Heart left ventricle (tissue), 16 donors: ENCODE data around the gene SLIT1. TPM values are rescaled to one million over a fixed set of nuclear protein-coding genes. Genes with fewer than 3 reads are reported as not detected.

ENCODE experiments used
- ATAC-seq, 4 donors: fragments of 200-7000 bp; cut with Tn5 transposase; one replicate each; pipeline ENCODE4 v1.9.1; 2020 to 2022; ENCODE audit warnings: moderate library complexity in 4 of 4, mild to moderate bottlenecking in 3 of 4, moderate number of reproducible peaks in 1 of 4
- DNase-seq, 5 donors: peaks; one replicate each; pipeline ENCODE4 v3.0.0-alpha.2; 2020
- H3K27ac ChIP-seq, 12 donors: fragments of 200-600 bp; sonication (generic) in 4 of 12; one replicate each; pipeline versions ENCODE4 v1.5.0 to v1.8.0; 2016 to 2022; ENCODE audit warnings: mild to moderate bottlenecking in 2 of 12
- H3K27me3 ChIP-seq, 9 donors: fragments of 200-600 bp; sonication (generic) in 2 of 9; one replicate each; pipeline versions ENCODE4 v1.5.1 to v1.8.0; 2016 to 2022; ENCODE audit warnings: mild to moderate bottlenecking in 3 of 9
- H3K36me3 ChIP-seq, 9 donors: fragments of 200-600 bp; sonication (generic) in 2 of 9; one replicate each; pipeline versions ENCODE4 v1.5.0 to v1.8.0; 2018 to 2022; ENCODE audit warnings: mild to moderate bottlenecking in 2 of 9
- H3K4me1 ChIP-seq, 12 donors: fragments of 200-600 bp; sonication (generic) in 4 of 12; one replicate each; pipeline versions ENCODE4 v1.5.0 to v1.8.0; 2016 to 2022; ENCODE audit warnings: mild to moderate bottlenecking in 3 of 12
- H3K4me3 ChIP-seq, 12 donors: fragments of 200-600 bp; sonication (generic) in 4 of 12; one replicate each; pipeline versions ENCODE4 v1.5.0 to v1.8.0; 2017 to 2022; ENCODE audit warnings: mild to moderate bottlenecking in 9 of 12, moderate library complexity in 4 of 12
- H3K9me3 ChIP-seq, 12 donors: fragments of 200-600 bp; sonication (generic) in 4 of 12; one replicate each; pipeline versions ENCODE4 v1.5.0 to v1.8.0; 2016 to 2022; ENCODE audit warnings: mild to moderate bottlenecking in 1 of 12
- POLR2A ChIP-seq, 2 donors: fragments of 450-650 bp; IDR thresholded peaks; one replicate each; pipeline ENCODE4 v1.6.1; 2017; ENCODE audit warnings: antibody characterized with exemption in 2 of 2, mild to moderate bottlenecking in 2 of 2, moderate library complexity in 2 of 2
- WGBS, 4 donors: extraction: QIAGEN DNeasy Blood & Tissue Kit in 2 of 4; methylation state at CpG; one replicate each; pipeline versions ENCODE4 v1.1.5 to v1.1.7; 2013 to 2018; 5-methylcytosine and 5-hydroxymethylcytosine counted together
- intact Hi-C, 10 donors: fragments of 100-400 bp; cut with DNase I; formaldehyde crosslinking; loops; one replicate each; pipeline versions ENCODE4 v1.11.1 to v1.14.2; 2022
- polyA plus RNA-seq, 2 donors: library from polyadenylated mRNA; stranded (reverse); fragments of 200-250 nt; gene quantifications; one replicate each; pipeline ENCODE4 v1.2.3, GENCODE V29; 2013
- total RNA-seq, 9 donors: library from RNA; depleted of rRNA in 2 of 9; stranded (reverse); fragments of >200 nt in 2 of 9; fragmentation: NEBNext Ultra II Directional in 3 of 9; extraction: Animal tissue kit (Norgen Biotek cat#: 25700) in 3 of 9; gene quantifications; one replicate each; pipeline versions ENCODE4 v1.1.0 to v1.2.4, GENCODE V29; 2016 to 2023
- TF ChIP-seq, protein P1 (sequence below), 12 donors: fragments of 200-600 bp; sonication (generic) in 4 of 12; IDR thresholded peaks; one replicate each; pipeline versions ENCODE4 v1.5.0 to v1.8.0; 2018 to 2022; ENCODE audit warnings: antibody characterized with exemption in 12 of 12, mild to moderate bottlenecking in 5 of 12
- donor health status: ischemic (EF 13 %, LVEDD 7.1; RV severe dilation, severe dysfunction).
- donor health status: healthy with polysubstance abuse.
- donor health status: DM: no; HTN: yes; CAD: no.
- donor health status: DM: no; HTN: no; CAD: no.
- donor health status: ischemic (EF 25% LVEDD 6.9; RV normal size, moderate dysfunction).
- donor health status: ischemic (EF 25% LVEDD 5.7; RV mildly dilated, moderate dysfunction).
- donor health status: healthy.
- donor health status: DM: yes; HTN: yes; CAD: no.
- donor health status: ischemic (EF 35%, LVEDD 5.7; RV mildly dilated, moderate dysfunction).
- donor health status: nonischemic (EF 11% LVEDD 7.7; RV severe dilation, severe dysfunction).
- donor health status: DM: yes; HTN: yes; CAD: no.
- donor health status: PGD.
- donor health status: ischemic (EF 29% LVEDD 5.4; RV normal size, mild dysfunction).
- donor health status: nonischemic (EF 23%, LVEDD 6.1; RV moderate dilation, normal function).

Gene SLIT1
- total and polyA plus RNA-seq, 11 donors = 0.04 to 0.61 (median 0.12) TPM

GRCh38 chr10:97174276-97174775 is 11.4 kb downstream of the SLIT1 start:
- Histone ChIP-seq H3K9me3 (no peaks in the 10 kb centered on the region), H3K27ac (no peak overlapping the region), H3K4me3 (no peak overlapping the region), H3K4me1 (peaks cover 0 to under 1% (median 0%) of the 10 kb centered on the region in 12 donors), H3K36me3 (no peaks in the 10 kb centered on the region), H3K27me3 (peaks cover 0 to 36% (median 7%) of the 10 kb centered on the region in 9 donors)
- intact Hi-C loops = no loop called here
- WGBS, 4 donors = 93 to 99% (median 95%) methylated on average over 5 of the region's 5 CpGs
- ATAC-seq (no peak), DNase-seq (no peak)
- no peak for TF ChIP-seq POLR2A (IDR thresholded peaks at IDR 0.05)
- TF ChIP-seq, protein P1, sequence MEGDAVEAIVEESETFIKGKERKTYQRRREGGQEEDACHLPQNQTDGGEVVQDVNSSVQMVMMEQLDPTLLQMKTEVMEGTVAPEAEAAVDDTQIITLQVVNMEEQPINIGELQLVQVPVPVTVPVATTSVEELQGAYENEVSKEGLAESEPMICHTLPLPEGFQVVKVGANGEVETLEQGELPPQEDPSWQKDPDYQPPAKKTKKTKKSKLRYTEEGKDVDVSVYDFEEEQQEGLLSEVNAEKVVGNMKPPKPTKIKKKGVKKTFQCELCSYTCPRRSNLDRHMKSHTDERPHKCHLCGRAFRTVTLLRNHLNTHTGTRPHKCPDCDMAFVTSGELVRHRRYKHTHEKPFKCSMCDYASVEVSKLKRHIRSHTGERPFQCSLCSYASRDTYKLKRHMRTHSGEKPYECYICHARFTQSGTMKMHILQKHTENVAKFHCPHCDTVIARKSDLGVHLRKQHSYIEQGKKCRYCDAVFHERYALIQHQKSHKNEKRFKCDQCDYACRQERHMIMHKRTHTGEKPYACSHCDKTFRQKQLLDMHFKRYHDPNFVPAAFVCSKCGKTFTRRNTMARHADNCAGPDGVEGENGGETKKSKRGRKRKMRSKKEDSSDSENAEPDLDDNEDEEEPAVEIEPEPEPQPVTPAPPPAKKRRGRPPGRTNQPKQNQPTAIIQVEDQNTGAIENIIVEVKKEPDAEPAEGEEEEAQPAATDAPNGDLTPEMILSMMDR (IDR thresholded peaks at IDR 0.05) = no peak

DNA sequence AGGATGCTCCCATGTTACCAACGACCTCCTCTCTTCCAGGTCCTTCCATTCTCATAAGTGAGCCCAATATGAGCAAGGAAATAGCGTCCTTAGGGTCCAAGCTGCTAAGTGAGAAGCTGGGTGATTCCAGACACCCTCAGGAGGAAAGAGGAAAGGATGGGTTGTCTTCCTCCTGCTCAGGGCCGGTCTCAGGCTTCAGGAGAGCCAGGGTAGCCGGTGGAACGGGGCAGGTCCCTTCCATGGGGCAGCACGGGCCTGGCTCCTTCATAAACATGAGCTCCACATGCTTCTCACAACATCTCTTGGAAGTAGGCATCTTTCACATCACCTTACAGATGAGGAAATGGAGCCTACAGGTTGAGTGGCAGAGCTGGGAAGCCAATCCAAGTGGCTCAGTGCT is 12.7 kb downstream of the SLIT1 start:
- TF ChIP-seq, protein P1 (IDR thresholded peaks at IDR 0.05) = no peak
- no peak for TF ChIP-seq POLR2A (IDR thresholded peaks at IDR 0.05)
- H3K4me1 ChIP-seq = no peaks in the 10 kb centered on the region
- 84 to 92% (median 90%) methylated on average over 6 of the region's 6 CpGs for WGBS, 4 donors
- DNase-seq (no peak), ATAC-seq (no peak)
- H3K9me3 ChIP-seq = no peaks in the 10 kb centered on the region
- no peak overlapping the region for H3K4me3 ChIP-seq
- intact Hi-C loops = no loop called here
- H3K27ac ChIP-seq = no peak overlapping the region
- no peaks in the 10 kb centered on the region for H3K36me3 ChIP-seq
- peaks cover 0 to 24% (median 6%) of the 10 kb centered on the region in 9 donors for H3K27me3 ChIP-seq

DNA sequence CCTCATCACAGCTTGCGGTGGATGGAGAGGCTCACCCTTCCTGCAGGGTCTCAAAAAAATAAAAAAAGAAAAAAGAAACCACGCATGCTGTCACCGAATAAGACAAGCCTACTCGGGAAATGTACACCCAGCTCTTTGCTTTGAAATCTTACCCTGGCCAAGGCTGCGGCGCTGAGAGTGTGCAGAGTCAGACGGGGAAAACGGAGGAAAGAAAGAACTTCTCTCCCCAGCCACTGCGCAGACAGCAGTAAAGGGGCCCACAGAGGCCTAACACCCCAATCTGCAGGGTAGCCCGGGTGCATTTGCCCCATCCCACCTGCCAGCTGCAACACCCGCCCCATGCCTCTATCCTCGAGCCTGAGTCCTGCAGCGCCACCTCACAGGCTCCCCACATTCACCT is 14.8 kb downstream of the SLIT1 start:
- peaks cover 0 to 6% (median 0%) of the 10 kb centered on the region in 9 donors for H3K27me3 ChIP-seq
- intact Hi-C loops = no loop called here
- H3K36me3 ChIP-seq = no peaks in the 10 kb centered on the region
- no peaks in the 10 kb centered on the region for H3K4me1 ChIP-seq
- no peak for TF ChIP-seq POLR2A (IDR thresholded peaks at IDR 0.05)
- TF ChIP-seq, protein P1 (IDR thresholded peaks at IDR 0.05) = no peak
- DNase-seq (no peak), ATAC-seq (no peak)
- no peak overlapping the region for H3K27ac ChIP-seq
- H3K9me3 ChIP-seq = no peaks in the 10 kb centered on the region
- WGBS, 4 donors = 70 to 75% (median 72%) methylated on average over 13 of the region's 13 CpGs
- no peak overlapping the region for H3K4me3 ChIP-seq

DNA sequence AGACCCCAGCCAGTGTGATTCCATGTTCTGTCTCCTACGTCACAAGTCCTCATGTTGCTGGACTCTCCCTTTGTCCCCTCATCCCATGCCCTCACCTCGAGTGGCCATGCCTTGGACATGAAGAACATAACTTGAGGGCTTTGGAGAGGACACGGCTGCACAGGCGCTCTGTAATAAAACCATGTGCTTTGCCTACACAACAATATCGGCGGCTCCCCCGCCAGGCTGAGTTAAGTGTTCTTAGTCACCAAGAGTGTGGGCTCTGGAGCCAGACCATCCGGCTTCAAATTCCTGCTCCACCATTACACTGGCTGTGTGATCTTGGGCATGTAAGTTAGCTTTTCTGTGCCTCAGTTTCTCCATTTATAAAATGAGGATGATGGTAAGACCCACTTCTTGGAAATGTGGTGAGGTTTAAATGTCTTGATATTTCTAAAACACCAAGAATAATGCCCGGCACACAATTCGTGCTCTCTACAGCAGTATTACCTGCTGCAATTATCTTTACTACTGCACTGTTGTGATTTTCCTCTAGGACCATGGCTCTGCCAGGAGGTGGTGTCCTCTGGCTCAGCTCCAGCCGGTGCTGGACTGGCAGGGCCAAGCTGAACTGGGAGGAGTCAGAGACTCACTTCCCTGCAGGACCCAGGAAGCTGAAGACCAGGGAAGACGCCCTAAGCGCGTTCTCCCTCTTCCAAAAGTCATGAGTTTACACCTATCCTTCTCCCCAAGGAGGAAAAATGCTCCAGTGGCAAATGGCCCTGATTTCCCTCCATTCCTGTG is 15.7 kb downstream of the SLIT1 start:
- Histone ChIP-seq H3K36me3 (no peaks in the 10 kb centered on the region), H3K9me3 (no peaks in the 10 kb centered on the region), H3K4me3 (no peak overlapping the region), H3K4me1 (no peaks in the 10 kb centered on the region), H3K27me3 (no peaks in the 10 kb centered on the region), H3K27ac (no peak overlapping the region)
- peak; percentile 65 to 84 (median 73) for ATAC-seq
- no peak for TF ChIP-seq POLR2A (IDR thresholded peaks at IDR 0.05)
- TF ChIP-seq, protein P1 (IDR thresholded peaks at IDR 0.05) = no peak
- DNase-seq = peak in 3 of 5 donors; percentile 72 to 78 (median 77)
- 71 to 79% (median 79%) methylated on average over 14 of the region's 14 CpGs for WGBS, 4 donors
- intact Hi-C loops = no loop called here
